Measurements from ENCODE around the gene ECM2. TPM values are rescaled to one million over a fixed set of nuclear protein-coding genes. Genes with fewer than 3 reads are reported as not detected.

Gene ECM2
- total RNA-seq, 1 experiment from 2014 or later, result not detected

GRCh38 chr9:92563116-92564100 lies 27.6 kb upstream of the ECM2 start:
- whole genome bisulfite sequencing (ENCODE audit: extremely low coverage, insufficient read length, low lambda C conversion rate), result no CpG with 5 or more reads among the region's 3 CpGs
- H3K79me2 ChIP-seq (ENCODE audit: insufficient read depth, low read length), result no peaks in the 10 kb centered on the region
- H3K56ac ChIP-seq (ENCODE audit: insufficient read length, low read depth, low read length), result no peak overlapping the region
- no peak overlapping the region for H3T11ph ChIP-seq (ENCODE audit: low read length)
- no peak overlapping the region for H3K4me2 ChIP-seq (ENCODE audit: insufficient read depth, insufficient read length, low read length)
- no peak overlapping the region for H4K91ac ChIP-seq (ENCODE audit: insufficient read length, low read depth, low read length)
- no peak overlapping the region for H2BK20ac ChIP-seq (ENCODE audit: low read depth, low read length, poor library complexity, severe bottlenecking)
- H2BK12ac ChIP-seq (ENCODE audit: insufficient read length, low read depth, low read length), result no peak overlapping the region
- H2BK15ac ChIP-seq (ENCODE audit: low read depth, low read length), result no peak overlapping the region
- no peak overlapping the region for H3K4ac ChIP-seq (ENCODE audit: low read depth, low read length)
- no peak overlapping the region for H3K14ac ChIP-seq (ENCODE audit: insufficient read depth, low read length)
- no peaks in the 10 kb centered on the region for H3K4me1 ChIP-seq (ENCODE audit: insufficient read depth, low read length)
- H4K8ac ChIP-seq (replicated peaks; ENCODE audit: insufficient read length, low read depth, low read length), result no peak overlapping the region
- no peaks in the 10 kb centered on the region for H3K23me2 ChIP-seq (ENCODE audit: insufficient read length, low read depth, low read length, poor library complexity, severe bottlenecking)
- Mint-ChIP-seq H3K9me3 (no peaks in the 10 kb centered on the region), H3K27ac (no peak overlapping the region), H3K4me3 (no peak overlapping the region), H3K27me3 (ENCODE audit: low read depth) (no peaks in the 10 kb centered on the region), H3K4me1 (peaks cover 13 to 18% of the 10 kb centered on the region in 2 experiments), H3K36me3 (ENCODE audit: insufficient read depth in 1 of 3, low read depth in 3 of 3) (no peaks in the 10 kb centered on the region)
- H2BK5ac ChIP-seq (ENCODE audit: insufficient read length, low read length), result no peak overlapping the region
- no peaks in the 10 kb centered on the region for H3K9me3 ChIP-seq (ENCODE audit: control insufficient read depth, low read depth, low read length)
- no peaks in the 10 kb centered on the region for H3K27me3 ChIP-seq (ENCODE audit: insufficient read depth, low read length)
- H4K5ac ChIP-seq (ENCODE audit: insufficient read length, low read depth, low read length), result no peak overlapping the region
- no peak overlapping the region for H2AK5ac ChIP-seq (ENCODE audit: insufficient read length, low read length)
- H3K18ac ChIP-seq (ENCODE audit: insufficient read length, low read depth, low read length), result no peak overlapping the region
- no peak for TF ChIP-seq CTCF (conservative IDR thresholded peaks at IDR 0.05)
- H2AFZ ChIP-seq (ENCODE audit: low read length), result no peak overlapping the region
- no peaks in the 10 kb centered on the region for H3K79me1 ChIP-seq (ENCODE audit: insufficient read depth, low read depth, low read length, poor library complexity, severe bottlenecking)
- no peak overlapping the region for H3K9ac ChIP-seq (ENCODE audit: extremely low read depth, insufficient read length, low read length)
- H3K23ac ChIP-seq (ENCODE audit: insufficient read length, low read depth, low read length), result no peak overlapping the region
- no peak overlapping the region for H3K27ac ChIP-seq (ENCODE audit: insufficient read length, low read depth, low read length)
- no peak overlapping the region for H2BK120ac ChIP-seq (ENCODE audit: low read depth, low read length, poor library complexity, severe bottlenecking)
- H4K20me1 ChIP-seq (ENCODE audit: control insufficient read depth, insufficient read depth, insufficient read length), result no peaks in the 10 kb centered on the region
- DNase-seq, result no peak
